ENCODE measurements around the gene CSRP1. TPM values are rescaled to one million over a fixed set of nuclear protein-coding genes. Genes with fewer than 3 reads are reported as not detected.
A peak's percentile ranks its signal among the peaks of the same experiment; 100 is the strongest.

CSRP1 gene
- total RNA-seq, 4 donors from 2014 or later: 22.7 to 91.1 (median 68.9) TPM

DNA sequence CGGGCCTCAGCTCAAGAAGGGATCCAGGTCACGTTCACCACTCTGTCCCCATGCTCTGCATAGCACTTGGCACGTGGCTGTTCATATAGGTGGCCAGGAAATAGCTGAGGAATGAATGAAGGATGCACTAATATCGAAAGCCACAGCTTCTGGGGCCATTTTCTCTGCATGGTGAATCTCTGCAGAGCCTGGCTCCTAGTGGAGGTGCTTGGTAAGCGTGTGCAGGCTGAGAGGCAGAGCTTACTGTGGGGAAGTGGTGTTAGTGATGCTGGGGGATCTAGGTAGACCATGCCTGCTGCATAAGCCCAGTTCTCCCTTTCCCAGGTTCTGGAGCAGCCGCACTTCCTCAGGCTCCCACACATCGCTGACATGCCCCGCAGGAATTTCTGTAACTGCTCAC is 8.3 kb downstream of the CSRP1 start:
- no peak overlapping the region for H3K4me3 ChIP-seq
- H3K36me3 ChIP-seq: no peaks in the 10 kb centered on the region
- in situ Hi-C loops (cut with MboI; ENCODE audit: low sequenced_read_pairs in 4 of 4) (no loop called here), intact Hi-C loops (cut with DNase I; ENCODE audit: low total_unique reads) (no loop called here)
- no peak for ATAC-seq
- no peaks in the 10 kb centered on the region for H3K27me3 ChIP-seq
- DNase-seq: no peak
- no peaks in the 10 kb centered on the region for H3K9me3 ChIP-seq
- H3K27ac ChIP-seq: peak overlapping the region in 1 of 4 donors; percentile 39
- TF ChIP-seq POLR2A (IDR thresholded peaks at IDR 0.05): no peak
- TF ChIP-seq, protein P1, sequence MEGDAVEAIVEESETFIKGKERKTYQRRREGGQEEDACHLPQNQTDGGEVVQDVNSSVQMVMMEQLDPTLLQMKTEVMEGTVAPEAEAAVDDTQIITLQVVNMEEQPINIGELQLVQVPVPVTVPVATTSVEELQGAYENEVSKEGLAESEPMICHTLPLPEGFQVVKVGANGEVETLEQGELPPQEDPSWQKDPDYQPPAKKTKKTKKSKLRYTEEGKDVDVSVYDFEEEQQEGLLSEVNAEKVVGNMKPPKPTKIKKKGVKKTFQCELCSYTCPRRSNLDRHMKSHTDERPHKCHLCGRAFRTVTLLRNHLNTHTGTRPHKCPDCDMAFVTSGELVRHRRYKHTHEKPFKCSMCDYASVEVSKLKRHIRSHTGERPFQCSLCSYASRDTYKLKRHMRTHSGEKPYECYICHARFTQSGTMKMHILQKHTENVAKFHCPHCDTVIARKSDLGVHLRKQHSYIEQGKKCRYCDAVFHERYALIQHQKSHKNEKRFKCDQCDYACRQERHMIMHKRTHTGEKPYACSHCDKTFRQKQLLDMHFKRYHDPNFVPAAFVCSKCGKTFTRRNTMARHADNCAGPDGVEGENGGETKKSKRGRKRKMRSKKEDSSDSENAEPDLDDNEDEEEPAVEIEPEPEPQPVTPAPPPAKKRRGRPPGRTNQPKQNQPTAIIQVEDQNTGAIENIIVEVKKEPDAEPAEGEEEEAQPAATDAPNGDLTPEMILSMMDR (IDR thresholded peaks at IDR 0.05 in 4 of 5, conservative IDR thresholded peaks at IDR 0.05 in 1 of 5): no peak
- peaks cover 42 to 56% of the 10 kb centered on the region in 2 donors for H3K4me1 ChIP-seq

DNA sequence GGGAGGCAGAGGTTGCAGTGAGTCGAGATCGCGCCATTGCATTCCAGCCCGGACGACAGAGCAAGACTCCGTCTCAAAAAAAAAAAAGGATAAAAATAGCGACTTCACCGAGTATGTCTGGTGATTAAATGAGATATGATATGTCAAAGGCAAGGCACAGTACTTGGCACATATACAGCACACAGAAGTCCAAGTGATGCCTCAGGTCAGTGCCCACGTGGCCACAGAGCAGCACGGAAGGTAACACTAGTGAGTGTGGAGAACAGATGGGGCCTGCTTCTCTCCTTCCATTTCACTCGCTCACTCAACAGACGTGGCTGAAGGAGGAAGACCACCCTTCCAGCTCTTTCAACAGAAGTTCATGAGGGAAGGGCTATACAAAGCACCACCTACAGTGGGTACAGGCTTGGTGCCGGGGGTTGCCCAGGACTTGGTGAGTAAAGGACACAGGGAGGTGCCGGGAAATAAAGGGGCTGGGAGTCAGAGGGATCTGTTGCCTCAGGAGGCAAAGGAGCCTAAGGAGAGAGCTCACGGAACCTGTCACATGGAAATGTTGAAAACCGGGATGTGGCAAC is 8.9 kb downstream of the CSRP1 start:
- Histone ChIP-seq H3K4me3 (no peak overlapping the region), H3K36me3 (no peaks in the 10 kb centered on the region), H3K9me3 (no peaks in the 10 kb centered on the region), H3K27me3 (no peaks in the 10 kb centered on the region), H3K4me1 (peaks cover 47 to 60% of the 10 kb centered on the region in 2 donors), H3K27ac (peak overlapping the region in 1 of 4 donors; percentile 39)
- no peak for TF ChIP-seq POLR2A (IDR thresholded peaks at IDR 0.05)
- TF ChIP-seq, protein P1 (IDR thresholded peaks at IDR 0.05 in 4 of 5, conservative IDR thresholded peaks at IDR 0.05 in 1 of 5): no peak
- ATAC-seq: no peak
- DNase-seq: no peak
- in situ Hi-C loops (cut with MboI; ENCODE audit: low sequenced_read_pairs in 4 of 4): no loop called here
- intact Hi-C loops (cut with DNase I; ENCODE audit: low total_unique reads): no loop called here

DNA sequence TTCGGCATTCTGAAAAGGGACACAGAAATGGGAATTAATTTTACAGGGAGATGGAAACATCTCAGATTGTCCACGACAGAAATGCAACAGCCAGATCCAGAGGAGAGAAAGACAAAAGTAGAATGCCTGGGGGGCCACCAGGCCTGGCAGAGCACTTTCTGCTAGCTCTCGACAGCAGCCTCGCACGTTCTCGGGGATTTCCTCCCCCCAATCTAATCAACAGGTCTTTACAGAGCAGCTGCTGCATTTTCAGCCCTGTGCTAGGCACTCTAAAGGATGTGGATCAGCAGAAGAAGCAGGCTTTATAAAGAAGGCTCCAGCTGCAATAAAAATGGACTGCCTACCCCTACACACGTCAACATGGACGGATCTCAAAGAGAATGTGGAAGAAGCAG is 10.6 kb downstream of the CSRP1 start:
- TF ChIP-seq, protein P1 (IDR thresholded peaks at IDR 0.05 in 4 of 5, conservative IDR thresholded peaks at IDR 0.05 in 1 of 5): no peak
- no peak for TF ChIP-seq POLR2A (IDR thresholded peaks at IDR 0.05)
- ATAC-seq (no peak), DNase-seq (no peak)
- Histone ChIP-seq H3K27me3 (no peaks in the 10 kb centered on the region), H3K27ac (peak overlapping the region; percentile 53 to 77 (median 66)), H3K9me3 (no peaks in the 10 kb centered on the region), H3K4me3 (no peak overlapping the region), H3K4me1 (peaks cover 43 to 63% of the 10 kb centered on the region in 2 donors), H3K36me3 (no peaks in the 10 kb centered on the region)
- in situ Hi-C loops (cut with MboI; ENCODE audit: low sequenced_read_pairs in 4 of 4): no loop called here
- intact Hi-C loops (cut with DNase I; ENCODE audit: low total_unique reads): no loop called here

DNA sequence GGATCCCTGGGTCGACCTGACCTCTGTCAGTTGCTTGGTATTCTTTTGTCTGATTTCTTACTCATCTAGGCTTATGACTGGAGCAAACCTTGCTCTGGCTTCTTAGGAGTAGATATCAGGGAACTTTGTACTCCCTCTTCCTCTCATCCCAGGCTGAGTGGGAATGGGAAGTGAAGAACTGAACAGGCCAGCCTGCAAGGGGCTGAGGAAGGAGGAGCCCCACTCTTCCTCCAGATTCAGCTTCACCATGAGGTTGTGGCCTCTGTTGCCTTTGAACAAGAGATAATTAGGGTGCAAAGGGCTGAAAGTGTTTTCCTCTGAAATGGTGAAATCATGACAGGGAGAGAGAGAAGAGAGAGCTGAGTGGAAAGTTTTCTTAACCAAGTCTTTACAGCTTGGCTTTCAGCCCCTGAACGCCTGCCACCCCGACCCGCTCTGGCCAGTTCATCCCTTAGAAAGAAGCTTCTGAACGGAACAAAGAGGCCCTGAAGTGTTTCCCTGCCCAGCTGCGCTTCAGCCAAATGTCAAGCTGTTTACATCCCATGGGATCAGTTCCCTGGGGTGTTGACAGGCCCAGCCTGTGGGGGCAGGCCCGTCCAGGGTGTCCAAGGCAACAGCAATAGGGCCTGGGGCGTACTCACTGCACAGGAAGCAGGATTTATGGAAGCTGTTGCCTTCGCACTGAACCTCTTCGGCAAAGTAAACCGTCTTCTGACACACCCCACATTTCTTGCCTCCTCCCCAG is 11.2 kb downstream of the CSRP1 start:
- no peaks in the 10 kb centered on the region for H3K36me3 ChIP-seq
- intact Hi-C loops (cut with DNase I; ENCODE audit: low total_unique reads): no loop called here

More for the DNA sequence above, 11.2 kb downstream of the CSRP1 start:
- no peaks in the 10 kb centered on the region for H3K27me3 ChIP-seq
- H3K27ac ChIP-seq: peak overlapping the region; percentile 53 to 77 (median 66)
- peaks cover 49 to 59% of the 10 kb centered on the region in 2 donors for H3K4me1 ChIP-seq
- no peak overlapping the region for H3K4me3 ChIP-seq
- TF ChIP-seq POLR2A (IDR thresholded peaks at IDR 0.05): no peak
- TF ChIP-seq, protein P1 (IDR thresholded peaks at IDR 0.05 in 4 of 5, conservative IDR thresholded peaks at IDR 0.05 in 1 of 5): no peak
- no peaks in the 10 kb centered on the region for H3K9me3 ChIP-seq
- ATAC-seq (peak; percentile 57 to 61), DNase-seq (peak; percentile 38 to 57)
- in situ Hi-C loops (cut with MboI; ENCODE audit: low sequenced_read_pairs in 4 of 4): no loop called here

All from gastrocnemius medialis (tissue), 4 donors.